8988T (cell line): ENCODE data around the gene PTPN18.

Experiments
- DNase-seq: peaks from one replicate; pipeline ENCODE4 v3.0.0; 2011

Gene PTPN18

GRCh38 chr2:130365963-130366362, 10.1 kb downstream of the PTPN18 start:
- no peak for DNase-seq

- DNase-seq: no peak
These were observed 10.9 kb downstream of the PTPN18 start for GRCh38 chr2:130366720-130367119.

GRCh38 chr2:130368786-130369185, 12.9 kb downstream of the PTPN18 start:
- no peak for DNase-seq

GRCh38 chr2:130369311-130369964, 13.6 kb downstream of the PTPN18 start:
- DNase-seq: no peak

- DNase-seq: no peak
These were observed 14.1 kb downstream of the PTPN18 start for GRCh38 chr2:130369965-130370341.

GRCh38 chr2:130370490-130370889, 14.6 kb downstream of the PTPN18 start:
- DNase-seq: no peak

GRCh38 chr2:130371723-130372054, 15.8 kb downstream of the PTPN18 start:
- no peak for DNase-seq

GRCh38 chr2:130372055-130372832, 16.4 kb downstream of the PTPN18 start:
- peak; percentile 86 for DNase-seq

GRCh38 chr2:130372833-130373807, 17.3 kb downstream of the PTPN18 start:
- DNase-seq: no peak

GRCh38 chr2:130373808-130374365, 18.0 kb downstream of the PTPN18 start:
- DNase-seq: no peak

GRCh38 chr2:130374587-130375290, 18.9 kb downstream of the PTPN18 start:
- DNase-seq: no peak

GRCh38 chr2:130375291-130376266, 19.7 kb downstream of the PTPN18 start:
- no peak for DNase-seq

GRCh38 chr2:130376433-130377293, 20.8 kb downstream of the PTPN18 start:
- no peak for DNase-seq

- DNase-seq: no peak
These were observed 21.6 kb downstream of the PTPN18 start for GRCh38 chr2:130377491-130377890.

- DNase-seq: no peak
These were observed 22.5 kb downstream of the PTPN18 start for GRCh38 chr2:130378206-130378897.

- no peak for DNase-seq
These were observed 23.0 kb downstream of the PTPN18 start for GRCh38 chr2:130378898-130379214.

GRCh38 chr2:130380096-130380934, 24.5 kb downstream of the PTPN18 start:
- no peak for DNase-seq

- no peak for DNase-seq
These were observed 25.3 kb downstream of the PTPN18 start for GRCh38 chr2:130381145-130381544.

GRCh38 chr2:130381619-130382018, 25.8 kb downstream of the PTPN18 start:
- no peak for DNase-seq
